Epithelial cell of proximal tubule (primary cell): ENCODE measurements around the gene CUX1. TPM values are rescaled to one million over a fixed set of nuclear protein-coding genes. Genes with fewer than 3 reads are reported as not detected.
"Not testable (repeated sequence)": the region's sequence is repeated elsewhere in the genome, so short reads cannot be mapped to it uniquely, and the experiment has no call there.

Source experiments
- DNase-seq: peaks from one replicate; pipeline ENCODE4 v3.0.0-alpha.2; 2011; ENCODE audit warnings: low read depth
- H3K4me3 ChIP-seq: 2 replicates; pipeline ENCODE4 v1.5.1; 2011; ENCODE audit warnings: low read depth, mild to moderate bottlenecking, low read length
- CTCF ChIP-seq: conservative IDR thresholded peaks from 2 replicates; pipeline ENCODE4 v1.5.1; 2012; ENCODE audit warnings: low read depth, mild to moderate bottlenecking, low read length
- total RNA-seq: library from RNA; depleted of rRNA; stranded (reverse); fragments of >200 nt; gene quantifications from 2 replicates; pipeline ENCODE4 v1.2.3, GENCODE V29; 2015

Gene CUX1
- total RNA-seq, 1 donor from 2014 or later: 37.3 TPM

- no peak overlapping the region for H3K4me3 ChIP-seq
- DNase-seq: no peak
- no peak for TF ChIP-seq CTCF
Measured at GRCh38 chr7:101828301-101829020, 11.0 kb downstream of the CUX1 start.

GRCh38 chr7:101829374-101829773, 11.9 kb downstream of the CUX1 start:
- no peak for DNase-seq
- no peak for TF ChIP-seq CTCF
- H3K4me3 ChIP-seq: no peak overlapping the region

GRCh38 chr7:101829821-101830220, 12.4 kb downstream of the CUX1 start:
- no peak overlapping the region for H3K4me3 ChIP-seq
- TF ChIP-seq CTCF: no peak
- no peak for DNase-seq

GRCh38 chr7:101831396-101831795, 14.0 kb downstream of the CUX1 start:
- DNase-seq, H3K4me3 ChIP-seq: not testable (repeated sequence)

GRCh38 chr7:101832205-101832631, 14.8 kb downstream of the CUX1 start:
- H3K4me3 ChIP-seq: no peak overlapping the region
- no peak for DNase-seq
- TF ChIP-seq CTCF: no peak

GRCh38 chr7:101832685-101833375, 15.4 kb downstream of the CUX1 start:
- no peak overlapping the region for H3K4me3 ChIP-seq
- DNase-seq: no peak
- TF ChIP-seq CTCF: no peak

GRCh38 chr7:101833799-101834198, 16.4 kb downstream of the CUX1 start:
- no peak for TF ChIP-seq CTCF
- no peak overlapping the region for H3K4me3 ChIP-seq
- DNase-seq: no peak
